ENCODE measurements around the gene GSPT1.
"Not testable (repeated sequence)": the region's sequence is repeated elsewhere in the genome, so short reads cannot be mapped to it uniquely, and the experiment has no call there.

GSPT1 gene

DNA sequence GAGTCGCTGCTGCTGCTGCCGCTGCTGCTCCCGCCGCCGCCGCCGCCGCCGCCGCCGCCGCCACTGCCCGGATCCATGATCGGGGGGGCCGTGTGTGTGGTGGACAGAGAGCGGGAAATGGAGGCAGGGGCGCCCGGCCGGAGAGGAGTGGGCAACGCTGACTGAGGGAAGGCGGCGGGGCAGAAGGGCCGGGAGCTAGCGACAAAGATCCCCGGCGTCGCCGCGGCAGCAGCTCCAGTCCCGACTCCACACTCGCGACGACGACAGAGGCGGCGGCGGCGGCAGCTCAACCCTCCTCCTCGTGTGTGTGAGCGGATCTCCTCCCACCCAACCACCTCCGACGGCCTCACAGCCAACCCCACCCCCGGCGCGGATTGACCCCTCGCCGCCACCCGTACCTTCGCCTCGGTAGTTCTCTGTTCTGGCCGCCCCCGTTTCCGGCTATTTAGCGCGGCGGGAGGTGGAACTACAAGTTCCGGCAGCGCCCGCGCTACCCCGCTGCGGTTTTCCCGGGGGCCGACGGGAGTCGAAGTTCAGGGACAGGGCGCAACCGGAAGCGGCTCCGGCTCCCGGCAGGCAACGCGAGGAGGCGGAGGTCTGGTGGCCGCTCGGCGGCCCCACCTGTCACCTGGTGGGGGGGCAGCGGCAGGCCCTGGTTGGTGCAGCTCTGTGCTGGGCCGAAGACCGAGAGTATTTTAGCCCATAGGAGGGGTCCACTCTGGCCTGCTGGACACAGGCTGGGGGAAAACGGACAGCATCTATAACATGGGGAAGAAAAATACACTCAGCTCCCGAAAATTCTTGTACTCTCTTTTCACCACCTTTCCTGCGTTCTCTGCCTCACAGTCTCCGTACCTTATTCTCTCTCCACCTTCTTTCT, at the start of gene GSPT1:
Gene GSPT1, minus strand, starts transcription at position 313 of the 880 bp plus-strand sequence. Its CDS starts 236 bp downstream, at position 77.
- DNase-seq: peak; percentile 99

DNA sequence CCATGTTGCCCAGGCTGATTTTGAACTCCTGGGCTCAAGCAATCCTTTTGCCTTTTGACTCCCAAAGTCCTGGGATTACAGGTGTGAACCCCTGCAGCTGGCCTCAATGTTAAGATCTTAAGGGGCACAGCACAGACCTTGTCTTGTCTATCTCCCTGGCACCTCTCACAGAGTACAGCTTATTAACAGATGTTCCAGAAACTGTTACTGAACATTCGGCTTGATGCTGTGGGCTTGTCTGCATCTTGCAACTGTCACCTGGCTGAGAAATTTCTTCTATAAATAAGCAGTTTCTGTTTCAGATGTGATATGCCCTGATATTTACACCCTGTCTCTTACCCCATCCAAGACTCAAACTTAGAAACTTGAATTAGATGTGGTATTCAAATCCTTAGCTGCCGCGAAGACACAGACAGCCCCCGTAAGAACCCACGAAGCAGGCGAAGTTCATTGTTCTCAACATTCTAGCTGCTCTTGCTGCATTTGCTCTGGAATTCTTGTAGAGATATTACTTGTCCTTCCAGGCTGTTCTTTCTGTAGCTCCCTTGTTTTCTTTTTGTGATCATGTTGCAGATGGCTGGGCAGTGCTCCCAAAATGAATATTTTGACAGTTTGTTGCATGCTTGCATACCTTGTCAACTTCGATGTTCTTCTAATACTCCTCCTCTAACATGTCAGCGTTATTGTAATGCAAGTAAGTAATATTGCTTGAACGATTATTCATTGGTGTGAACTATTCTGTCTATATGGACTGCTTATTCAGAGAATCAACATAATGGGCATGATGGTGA, 49.2 kb upstream of the GSPT1 start, which contains the start of gene TNFRSF17:
Gene TNFRSF17, plus strand, starts transcription at position 450 of the 791 bp plus-strand sequence. Its CDS starts 115 bp downstream, at position 565.
- DNase-seq: no peak

DNA sequence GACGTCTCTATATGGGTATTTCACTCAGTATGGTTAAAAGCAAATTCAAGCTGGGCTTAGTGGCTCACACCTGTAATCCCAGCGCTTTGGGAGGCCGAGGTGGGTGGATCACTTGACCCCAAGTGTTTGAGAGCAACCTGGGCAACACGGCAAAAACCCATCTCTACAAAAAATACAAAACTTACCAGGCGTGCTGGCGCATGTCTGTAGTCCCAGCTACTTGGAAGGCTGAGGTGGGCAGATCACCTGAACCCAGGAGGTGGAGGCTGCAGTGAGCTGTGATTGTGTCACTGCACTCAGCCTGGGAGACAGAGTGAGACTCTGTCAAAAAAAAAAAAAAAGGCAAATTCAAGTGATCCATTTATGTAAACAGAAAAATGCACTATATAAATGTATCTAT, 48.0 kb upstream of the GSPT1 start:
- DNase-seq: no peak

DNA sequence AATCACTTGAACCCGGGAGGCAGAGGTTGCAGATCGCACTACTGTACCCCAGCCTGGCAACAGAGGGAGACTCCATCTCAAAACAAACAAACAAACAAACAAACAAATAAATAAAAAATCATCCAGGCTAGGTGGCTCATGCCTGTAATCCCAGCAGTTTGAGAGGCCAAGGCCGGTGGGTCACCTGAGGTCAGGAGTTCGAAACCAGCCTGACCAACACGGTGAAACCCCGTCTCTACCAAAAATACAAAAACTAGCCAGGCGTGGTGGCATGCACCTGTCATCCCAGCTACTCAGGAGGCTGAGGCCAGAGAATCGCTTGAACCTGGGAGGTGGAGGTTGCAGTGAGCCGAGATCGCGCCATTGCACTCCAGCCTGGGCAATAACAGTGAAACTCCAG, 47.2 kb upstream of the GSPT1 start:
- not testable (repeated sequence) for DNase-seq

DNA sequence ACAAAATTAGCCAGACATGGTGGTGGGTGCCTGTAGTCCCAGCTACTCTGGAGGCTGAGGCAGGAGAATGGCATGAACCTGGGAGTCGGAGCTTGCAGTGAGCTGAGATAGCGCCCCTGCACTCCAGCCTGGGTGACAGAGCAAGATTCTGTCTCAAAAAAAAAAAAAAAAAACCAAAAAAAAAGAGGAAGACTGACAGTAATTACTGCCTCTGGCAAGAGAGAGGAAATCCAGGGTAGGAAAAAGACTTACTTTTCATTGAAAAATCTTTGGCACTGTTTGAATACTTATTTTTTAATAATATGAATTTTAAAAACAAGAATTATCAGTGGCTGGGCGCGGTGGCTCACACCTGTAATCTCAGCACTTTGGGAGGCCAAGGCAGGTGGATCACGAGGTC, 46.7 kb upstream of the GSPT1 start:
- DNase-seq: not testable (repeated sequence)

DNA sequence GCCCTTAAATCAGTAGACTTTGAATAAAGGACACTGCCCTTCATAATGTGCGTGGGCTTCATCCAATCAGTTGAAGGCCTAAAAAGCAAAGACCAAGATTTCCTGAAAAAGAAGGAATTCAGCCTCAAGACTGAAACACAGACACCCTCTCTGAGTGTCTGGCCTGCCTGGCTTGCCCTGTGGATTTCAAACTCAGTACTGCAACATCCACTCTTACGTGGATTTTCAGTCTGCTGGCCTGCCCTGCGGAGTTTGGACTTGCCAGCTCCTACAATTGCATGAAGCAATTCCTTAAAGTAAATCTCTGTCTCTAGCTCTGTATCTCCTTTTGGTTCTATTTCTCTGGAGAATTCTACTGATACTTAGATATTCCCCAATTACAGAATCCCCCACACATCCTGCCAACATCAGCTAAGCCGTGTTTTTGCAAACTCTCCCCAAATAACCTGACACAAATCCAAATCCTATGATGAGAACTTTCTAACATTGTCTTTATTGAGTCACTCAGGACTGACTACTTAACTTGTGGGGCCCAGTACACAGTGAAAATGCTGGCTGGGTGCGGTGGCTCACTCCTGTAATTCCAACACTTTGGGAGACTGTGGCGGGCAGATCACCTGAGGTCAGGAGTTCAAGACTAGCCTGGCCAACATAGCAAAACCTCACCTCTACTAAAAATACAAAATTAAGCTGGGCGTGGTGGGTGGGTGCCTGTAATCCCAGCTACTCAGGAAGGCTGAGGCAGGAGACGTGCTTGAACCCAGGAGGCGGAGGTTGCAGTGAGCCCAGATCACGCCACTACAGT, 42.0 kb upstream of the GSPT1 start:
- no peak for DNase-seq

DNA sequence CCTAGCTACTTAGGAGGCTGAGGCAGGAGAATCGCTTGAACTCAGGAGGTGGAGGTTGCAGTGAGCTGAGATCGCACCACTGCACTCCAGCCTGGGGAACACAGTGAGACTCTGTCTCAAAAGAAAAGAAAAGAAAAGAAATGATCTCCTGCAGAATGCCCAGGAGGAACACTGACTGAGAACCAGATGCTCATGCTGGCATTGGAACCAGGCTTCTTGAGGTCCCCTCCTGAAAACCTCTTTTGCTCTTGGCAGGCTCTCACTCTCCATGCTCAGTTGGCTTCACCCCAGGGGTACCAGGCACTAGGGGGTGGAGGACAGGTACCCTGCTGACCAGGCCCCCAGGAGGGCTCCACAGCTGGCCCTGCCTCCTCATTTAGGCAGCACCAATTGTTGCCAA, 40.8 kb upstream of the GSPT1 start:
- DNase-seq: no peak

DNA sequence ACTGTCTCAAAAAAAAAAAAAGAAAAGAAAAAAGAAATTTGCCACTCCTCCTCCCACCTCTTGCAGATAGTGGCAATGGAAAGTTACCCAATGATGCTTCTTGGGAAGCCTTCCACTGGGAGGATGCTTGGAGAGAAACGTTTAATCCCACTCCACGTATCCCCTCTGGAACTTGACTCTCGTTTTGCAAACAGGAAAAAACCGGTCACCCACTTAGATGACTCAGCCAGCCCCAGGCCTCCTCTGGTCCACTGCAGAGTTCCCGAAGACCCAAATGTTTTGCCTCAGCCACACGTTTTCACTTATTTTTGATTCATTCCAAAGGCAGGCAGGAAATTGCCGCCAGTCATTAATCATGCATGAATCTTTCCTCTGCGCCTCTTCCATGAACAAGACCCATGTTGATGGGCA, 40.0 kb upstream of the GSPT1 start:
- no peak for DNase-seq

DNA sequence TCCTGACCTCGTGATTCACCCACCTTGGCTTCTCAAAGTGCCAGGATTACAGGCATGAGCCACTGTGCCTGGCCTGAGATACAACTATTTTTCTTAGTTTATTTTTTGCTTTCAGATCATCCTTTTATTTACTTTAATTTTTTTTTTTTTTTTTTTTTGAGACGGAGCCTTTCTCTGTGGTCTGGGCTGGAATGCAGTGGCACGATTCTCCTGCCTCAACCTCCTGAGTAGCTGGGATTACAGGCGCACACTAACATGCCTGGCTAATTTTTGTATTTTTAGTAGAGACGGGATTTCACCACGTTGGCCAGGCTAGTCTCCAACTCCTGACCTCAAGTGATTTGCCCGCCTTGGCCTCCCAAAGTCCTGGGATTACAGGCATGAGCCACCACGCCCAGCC, 37.8 kb upstream of the GSPT1 start:
- not testable (repeated sequence) for DNase-seq

DNA sequence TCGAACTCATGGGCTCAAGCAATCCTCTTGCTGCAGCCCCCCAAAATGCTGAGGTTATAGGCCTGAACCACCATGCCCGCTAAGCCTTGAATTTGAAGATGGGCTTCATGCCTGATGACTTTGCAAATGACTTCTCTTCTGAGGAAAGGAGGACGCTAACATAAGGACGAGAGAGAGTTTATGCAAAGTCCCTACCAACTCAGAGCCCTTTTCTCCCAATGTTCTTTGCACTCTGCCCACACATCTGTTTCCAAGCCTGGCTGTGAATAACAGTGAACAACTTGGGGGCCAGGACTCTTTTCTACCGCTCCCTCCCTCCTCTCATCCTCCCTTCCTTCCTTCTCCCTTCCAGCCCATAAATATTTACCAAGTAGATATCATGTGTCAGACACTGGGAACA, 34.6 kb upstream of the GSPT1 start:
- no peak for DNase-seq

DNA sequence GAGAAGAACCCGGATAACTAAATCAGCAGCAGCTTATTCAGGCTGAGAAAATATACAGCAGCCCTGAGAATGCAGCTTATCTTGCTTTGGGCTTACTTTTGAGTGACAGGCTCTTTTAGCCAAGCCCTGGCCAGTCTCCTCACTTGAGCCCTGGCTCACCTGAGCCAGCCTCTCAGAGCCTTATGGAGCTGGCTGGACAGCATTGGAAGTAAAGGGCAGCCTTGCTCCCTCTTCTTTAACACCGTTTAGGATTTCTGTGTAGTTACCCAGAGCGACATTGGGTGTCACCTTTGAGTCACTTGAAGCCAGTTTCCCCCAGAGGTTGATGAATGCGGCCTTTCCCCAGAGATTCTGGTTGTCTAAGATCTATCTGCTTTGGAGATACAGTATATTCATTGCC, 33.8 kb upstream of the GSPT1 start:
- peak; percentile 15 for DNase-seq

DNA sequence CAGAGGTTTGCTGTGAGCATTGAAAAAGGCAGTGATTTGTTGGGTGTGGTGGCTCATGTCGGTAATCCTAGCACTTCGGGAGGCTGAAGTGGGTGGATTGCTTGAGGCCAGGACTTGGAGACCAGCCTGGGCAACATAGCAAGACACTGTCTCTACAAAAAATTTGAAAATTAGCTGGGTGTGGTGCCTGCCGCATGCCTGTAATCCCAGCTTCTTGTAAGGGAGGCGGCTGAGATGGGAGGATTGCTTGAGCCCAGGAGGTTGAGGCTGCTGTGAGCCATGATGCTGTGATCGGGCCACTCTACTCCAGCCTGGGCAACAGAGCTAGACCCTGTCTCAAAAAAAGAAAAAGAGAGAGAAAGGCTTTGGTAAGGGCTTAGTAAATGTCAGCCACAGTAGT, 33.1 kb upstream of the GSPT1 start:
- DNase-seq: no peak

DNA sequence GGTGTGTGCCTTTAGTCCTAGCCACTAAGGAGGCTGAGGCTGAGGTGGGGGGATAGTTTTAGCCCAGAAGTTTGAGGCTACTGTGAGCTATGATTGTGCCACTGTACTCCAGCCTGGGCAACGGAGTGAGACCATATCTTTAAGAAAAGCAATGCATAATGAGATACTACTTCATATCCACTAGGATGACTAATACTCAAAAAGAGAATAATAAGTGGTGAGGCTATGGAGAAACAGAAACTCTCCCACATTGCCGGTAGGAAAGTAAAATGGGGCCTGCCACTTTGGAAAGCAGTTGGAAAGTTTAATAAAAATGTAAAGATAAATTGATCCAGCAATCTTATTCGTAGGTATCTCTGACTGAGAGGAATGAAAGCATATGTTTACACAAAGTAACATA, 30.7 kb upstream of the GSPT1 start:
- DNase-seq: no peak

DNA sequence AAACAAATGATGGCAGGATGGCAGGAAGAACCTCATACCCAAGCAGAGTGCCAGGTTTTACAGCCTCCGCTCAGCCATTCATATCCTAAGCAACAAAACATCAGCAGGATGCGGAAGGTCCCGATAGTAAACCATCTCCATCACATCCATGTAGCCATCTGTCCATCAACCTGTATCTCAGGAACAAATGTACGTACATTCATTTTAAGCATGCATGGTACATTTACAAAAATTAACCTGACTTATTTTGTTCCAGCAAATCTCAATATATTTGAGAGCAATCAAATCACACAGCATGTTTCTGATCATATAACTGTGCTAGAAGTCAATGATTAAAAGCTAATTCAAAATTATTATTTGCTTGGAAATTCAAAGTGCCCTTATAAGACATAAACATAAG, 26.2 kb upstream of the GSPT1 start, which contains the start of gene NPIPB2:
Gene NPIPB2, minus strand, starts transcription at position 101 of the 400 bp plus-strand sequence. Its CDS starts 0 bp downstream, at position 101.
- not testable (repeated sequence) for DNase-seq

DNA sequence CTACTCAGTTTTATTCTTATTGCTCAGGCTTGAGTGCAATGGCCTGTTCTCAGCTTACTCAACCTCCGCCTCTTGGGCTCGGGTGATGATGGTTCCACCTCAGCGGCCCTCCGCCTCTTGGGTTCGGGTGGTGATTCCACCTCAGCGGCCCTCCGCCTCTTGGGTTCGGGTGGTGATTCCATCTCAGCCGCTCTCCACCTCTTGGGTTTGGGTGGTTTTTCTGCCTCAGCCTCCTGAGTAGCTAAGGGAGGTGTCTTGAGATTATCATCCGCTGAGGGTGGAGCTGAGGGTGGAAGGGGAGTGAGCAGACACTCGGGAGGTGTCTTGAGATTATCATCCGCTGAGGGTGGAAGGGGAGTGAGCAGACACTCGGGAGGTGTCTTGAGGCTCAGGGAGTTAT, 11.6 kb upstream of the GSPT1 start:
- not testable (repeated sequence) for DNase-seq

DNA sequence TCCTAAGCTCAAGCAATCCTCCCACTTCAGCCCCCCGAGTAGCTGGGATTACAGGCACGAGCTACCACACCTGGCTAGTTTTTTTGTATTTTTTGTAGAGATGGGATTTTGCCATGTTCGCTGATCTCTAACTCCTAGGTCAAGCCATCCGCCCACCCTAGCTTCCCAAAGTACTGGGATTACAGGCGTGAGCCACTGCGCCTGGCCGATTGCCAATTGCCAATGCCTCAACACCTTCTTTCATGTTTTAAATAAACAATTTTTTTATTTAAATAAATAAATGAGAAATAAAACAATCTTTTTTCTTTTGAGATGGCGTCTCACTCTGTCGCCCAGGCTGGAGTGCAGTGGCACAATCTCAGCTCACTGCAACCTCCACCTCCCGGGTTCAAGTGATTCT, 8.3 kb upstream of the GSPT1 start:
- not testable (repeated sequence) for DNase-seq

DNA sequence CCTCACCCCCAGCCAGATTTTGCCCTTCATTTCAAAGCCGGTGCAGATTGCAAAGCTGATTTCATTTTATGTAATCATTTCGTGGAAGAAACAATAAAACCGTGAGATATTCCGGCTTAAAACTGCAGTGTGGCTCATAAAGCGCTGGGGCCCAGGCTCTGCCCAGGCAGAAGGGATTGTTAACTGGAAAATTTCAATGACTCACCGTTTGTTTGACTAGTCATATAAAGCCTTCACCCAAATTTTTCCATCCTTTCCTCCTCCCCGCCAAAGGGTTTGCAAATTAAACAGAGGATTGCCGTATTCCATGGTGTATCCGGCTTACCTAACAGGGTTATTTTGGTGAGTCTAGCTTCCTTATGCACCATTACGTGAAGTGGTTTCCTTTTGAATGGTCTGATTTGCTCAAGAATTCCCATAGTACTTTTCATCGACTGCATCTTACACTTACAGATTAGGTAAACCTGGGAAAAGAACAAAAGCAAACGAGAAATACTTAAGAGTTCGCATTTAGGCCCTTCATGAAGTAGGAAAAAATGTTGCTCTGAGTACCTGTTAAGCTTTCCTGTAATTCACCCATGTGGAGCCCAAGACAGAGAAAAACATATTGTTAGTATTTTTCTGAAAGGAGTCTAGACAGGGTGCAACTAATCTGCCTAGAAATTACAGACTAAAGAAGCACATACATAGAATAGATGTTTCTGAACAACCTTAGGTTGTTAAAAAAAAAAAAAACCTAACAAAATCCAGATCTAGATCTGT, 949 bp upstream of the GSPT1 start:
- no peak for DNase-seq

DNA sequence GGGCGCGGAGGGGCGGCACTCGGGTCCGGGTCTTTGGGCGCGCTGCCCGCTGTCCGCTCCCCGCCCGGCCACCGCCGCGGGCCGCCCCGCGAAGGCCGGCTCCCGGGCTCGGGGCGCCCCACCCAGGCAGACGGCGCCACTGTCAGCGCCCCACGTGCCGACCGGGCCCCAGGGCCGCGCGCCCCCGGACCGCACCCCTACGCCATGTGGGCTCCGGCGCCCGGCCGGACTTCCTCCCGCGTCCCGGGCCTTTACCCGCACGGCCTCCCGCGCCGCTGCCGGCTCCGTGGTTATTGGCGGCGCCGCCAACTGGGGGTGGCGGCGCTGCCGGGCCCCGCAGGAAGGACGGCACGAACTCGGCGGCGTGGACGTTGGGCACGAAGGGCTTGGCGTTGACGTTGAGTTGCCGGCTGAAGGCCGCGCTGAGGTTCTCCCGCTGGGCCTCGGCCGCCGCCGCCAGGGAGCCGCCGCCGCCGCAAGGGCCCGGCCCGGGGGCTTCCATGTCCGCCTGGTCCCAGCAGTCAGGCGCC, 577 bp downstream of the GSPT1 start:
- peak; percentile 39 for DNase-seq

DNA sequence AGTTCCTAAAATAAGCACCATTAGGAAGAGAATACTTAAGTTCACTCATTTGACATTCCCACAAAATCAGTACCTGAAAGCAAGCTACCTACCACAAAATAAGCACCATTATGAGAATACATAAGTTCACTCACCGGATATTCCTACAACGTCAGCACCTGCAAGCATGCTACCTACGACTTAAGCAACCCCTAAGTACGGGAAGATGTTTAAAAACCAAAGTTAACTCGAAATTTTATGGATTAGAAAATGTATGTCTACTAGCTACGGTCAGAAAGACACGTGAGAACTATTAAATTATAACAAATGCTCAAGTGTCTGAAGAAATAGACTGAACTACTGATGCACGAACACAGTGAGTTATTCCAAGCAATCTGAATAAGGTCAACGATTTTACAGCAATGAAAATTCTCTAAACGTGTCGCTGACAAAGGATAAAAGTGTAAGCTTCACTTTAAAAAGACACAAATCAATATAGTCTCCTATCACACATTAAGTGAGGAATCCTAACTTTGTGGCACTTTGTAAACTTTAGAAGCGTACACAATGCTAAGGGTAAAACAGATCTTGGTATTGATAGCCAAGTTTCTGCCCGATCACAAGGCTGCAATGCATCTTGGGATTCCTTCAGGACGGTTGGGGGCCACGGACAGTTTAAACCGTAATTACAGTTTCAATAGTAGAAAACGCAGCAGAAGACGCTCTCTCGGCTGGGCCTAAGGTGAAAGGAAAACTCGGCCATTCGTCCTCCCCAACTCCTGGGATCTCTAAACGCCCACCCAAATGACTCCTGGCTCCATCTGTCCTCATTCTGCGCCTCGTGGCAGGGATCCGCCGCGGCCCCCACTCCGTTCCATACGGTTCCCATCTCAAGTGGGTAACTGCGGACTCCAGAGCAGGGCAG, 1.3 kb downstream of the GSPT1 start:
- DNase-seq: peak; percentile 50

DNA sequence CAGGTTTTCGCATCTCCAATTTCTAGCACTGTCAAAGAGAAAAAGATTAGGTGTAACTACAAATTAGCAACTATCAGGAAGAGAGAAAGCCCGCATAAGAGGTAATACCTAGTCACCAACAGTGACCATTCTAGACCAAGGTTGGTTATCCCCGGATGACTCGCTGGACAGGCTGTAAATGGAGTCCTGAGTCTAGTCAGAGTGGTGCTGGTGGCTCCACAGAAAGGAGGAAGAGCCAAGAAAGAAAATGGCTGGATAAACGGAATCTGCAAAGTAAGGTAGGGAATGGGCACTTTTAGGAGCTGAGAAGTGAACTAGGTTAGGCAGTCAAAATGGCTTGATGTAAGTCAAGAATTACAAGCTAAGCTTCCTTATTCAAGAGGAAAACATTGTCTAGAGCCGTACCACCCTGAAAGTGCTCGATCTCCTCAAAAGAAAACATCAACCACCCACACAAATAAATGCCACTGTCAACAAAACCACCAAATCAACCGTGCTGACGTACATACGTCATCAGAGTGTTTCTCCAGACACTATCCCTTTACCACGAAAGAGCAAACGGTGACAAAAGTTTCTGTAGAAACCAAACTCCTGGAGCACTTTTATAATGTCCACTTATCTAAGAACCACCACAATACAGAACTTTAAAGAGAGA, 2.2 kb downstream of the GSPT1 start:
- peak; percentile 76 for DNase-seq
